Measurements from ENCODE around the gene VPS39. TPM values are rescaled to one million over a fixed set of nuclear protein-coding genes. Genes with fewer than 3 reads are reported as not detected.

Gene VPS39
- total and polyA plus RNA-seq, 9 of the 15 experiments (the other 6 are each of a cell fraction or from before 2014, with no cell fraction given) = 3.2 to 37.3 (median 21.8) TPM

DNA sequence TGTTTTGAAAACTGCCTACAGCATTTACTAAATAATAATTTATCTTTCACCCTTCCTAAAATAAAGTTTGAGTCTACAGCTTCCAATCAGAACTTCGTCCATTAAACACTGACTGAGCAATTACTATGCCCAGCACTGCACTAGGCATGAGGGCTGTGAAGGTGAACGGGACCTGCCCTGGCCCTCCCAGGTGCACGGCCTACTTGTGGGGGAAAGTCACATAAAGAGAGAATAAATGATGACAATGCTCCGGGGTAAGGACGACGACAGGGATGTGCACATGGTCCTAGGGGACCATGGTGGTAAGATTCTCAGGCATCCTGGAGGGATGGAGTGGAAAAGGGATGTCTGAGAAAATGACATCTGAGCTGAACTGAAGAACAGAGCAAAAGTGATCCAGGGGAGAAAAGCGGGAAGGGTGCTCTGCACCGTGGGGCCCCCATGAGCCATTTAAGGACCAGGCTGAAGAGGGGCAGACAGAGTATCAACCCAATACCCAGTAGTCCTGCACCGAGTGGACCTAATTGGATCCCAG is 63.2 kb downstream of the VPS39 start:
- Histone ChIP-seq H3K27ac (ENCODE audit: extremely low read depth, low read depth, low read length) (no peak overlapping the region), H3K4me3 (no peak overlapping the region), H3K9me3 (replicated peaks; ENCODE audit: control insufficient read depth, insufficient read depth, low read depth, low read length) (no peaks in the 10 kb centered on the region), H3K27me3 (ENCODE audit: control insufficient read depth in 2 of 2, insufficient read depth in 2 of 2, low read length in 2 of 2) (peaks cover 24 to 79% of the 10 kb centered on the region in 2 experiments; a peak in 4 of 5 replicates), H3K36me3 (ENCODE audit: control insufficient read depth, insufficient read depth, low read length) (no peaks in the 10 kb centered on the region), H3K79me2 (ENCODE audit: control insufficient read depth, insufficient read depth, low read length) (no peaks in the 10 kb centered on the region), H3K4me2 (ENCODE audit: insufficient read depth, low read length) (no peak overlapping the region), H3K9ac (ENCODE audit: insufficient read depth in 1 of 2, low read depth in 2 of 2, low read length in 2 of 2) (no peak overlapping the region), H4K20me1 (replicated peaks; ENCODE audit: control insufficient read depth, insufficient read depth, low read length) (0 out of 2 replicates have a peak, but pooled peaks cover 9% of the 10 kb centered on the region), H2AFZ (ENCODE audit: low read depth, low read length) (no peak overlapping the region), H3K9me1 (ENCODE audit: control insufficient read depth, insufficient read depth, low read length) (no peaks in the 10 kb centered on the region), H3K4me1 (replicated peaks in 1 of 2; ENCODE audit: control insufficient read depth in 2 of 2, insufficient read depth in 2 of 2, low read length in 2 of 2) (peaks cover 4 to 22% of the 10 kb centered on the region in 2 experiments; a peak in 3 of 5 replicates)
- FAIRE-seq (no peak), ATAC-seq (no peak), DNase-seq (ENCODE audit: extremely low read depth in 1 of 4, low spot score in 3 of 4) (no peak)
- no TSS peak for BruUV-seq (replicated peaks)
- ChIA-PET POLR2A (interaction anchor here (1.5 kb wide), 1 partner anchor 12 kb away, joined by 6 read pairs; the partner anchor contains the start of gene PLA2G4F), CTCF (ENCODE audit: low intra/inter-chr PET ratio) (no interaction called here)
- in situ Hi-C loops (cut with MboI) = loop anchor here (10.0 kb wide), 1 partner anchor 240 kb away; no protein-coding TSS in a partner anchor
- intact Hi-C loops (cut with micrococcal nuclease) = no loop called here
- no peak for TF ChIP-seq ZNF354B (CRISPR knock-in tag; IDR thresholded peaks at IDR 0.05)
- 2% methylated on average over 9 of the region's 9 CpGs for WGBS (ENCODE audit: insufficient coverage, low coverage, missing lambda C conversion rate)

DNA sequence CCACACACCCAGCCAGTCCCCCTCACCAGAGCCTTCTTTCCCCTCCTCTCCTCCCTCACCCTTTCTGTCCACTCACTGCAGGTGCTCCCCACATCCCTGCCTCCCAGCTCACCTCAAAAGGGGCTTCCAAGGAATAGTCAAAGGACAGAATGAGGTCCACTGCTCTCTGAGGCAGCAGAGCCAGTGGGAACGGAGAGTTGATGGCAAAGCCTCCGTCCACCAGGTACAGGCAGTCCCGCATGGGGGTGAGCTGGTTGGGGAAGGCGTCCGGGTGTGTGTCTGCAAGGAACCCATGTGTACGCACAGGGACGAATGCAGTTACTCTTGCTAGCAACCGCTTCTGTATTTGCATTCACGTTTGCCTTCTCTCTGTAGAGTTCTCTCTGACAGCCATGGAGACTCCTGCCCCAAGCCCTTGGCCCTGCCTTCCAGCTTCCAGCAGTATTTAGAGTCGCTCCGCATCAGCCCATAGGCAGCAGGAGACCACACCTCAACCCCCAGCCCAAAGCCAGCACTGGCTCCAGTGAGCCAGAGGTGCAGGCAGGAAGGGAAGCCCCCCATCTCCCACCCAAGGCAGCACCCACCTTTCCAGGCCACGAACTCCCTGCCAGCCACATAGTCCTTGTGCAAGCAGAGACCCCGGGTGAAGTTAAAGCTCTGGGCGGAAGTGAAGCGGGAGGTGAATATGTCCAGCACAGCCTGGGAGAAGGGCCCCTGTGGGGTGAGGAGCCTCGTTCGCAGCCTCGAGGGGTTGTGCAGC is 64.1 kb downstream of the VPS39 start:
- BruUV-seq (replicated peaks) = no TSS peak
- intact Hi-C loops (cut with micrococcal nuclease) = no loop called here
- in situ Hi-C loops (cut with MboI) = loop anchor here (10.0 kb wide), 1 partner anchor 241 kb away; no protein-coding TSS in a partner anchor
- TF ChIP-seq SIX5 (IDR thresholded peaks at IDR 0.05; ENCODE audit: borderline replicate concordance in 1 of 2, insufficient read depth in 1 of 2, low read depth in 1 of 2, low read length in 2 of 2) = no peak
- TF ChIP-seq MAZ (CRISPR knock-in tag; conservative IDR thresholded peaks at IDR 0.05 in 1 of 2, IDR thresholded peaks at IDR 0.05 in 1 of 2) = no peak
- TF ChIP-seq RHOXF2B (CRISPR knock-in tag; conservative IDR thresholded peaks at IDR 0.05) = no peak
- H3K36me3 ChIP-seq (ENCODE audit: control insufficient read depth, insufficient read depth, low read length) = no peaks in the 10 kb centered on the region
- H3K4me1 ChIP-seq (replicated peaks in 1 of 2; ENCODE audit: control insufficient read depth in 2 of 2, insufficient read depth in 2 of 2, low read length in 2 of 2) = peaks cover 5 to 22% of the 10 kb centered on the region in 2 experiments; a peak in 3 of 5 replicates
- no peaks in the 10 kb centered on the region for H3K79me2 ChIP-seq (ENCODE audit: control insufficient read depth, insufficient read depth, low read length)
- CTCF ChIA-PET (ENCODE audit: low intra/inter-chr PET ratio) = no interaction called here
- POLR2A ChIA-PET = interaction anchor here (0.6 to 1.5 kb wide), 2 partner anchors 12 to 437 kb away, joined by 3 to 6 read pairs; partner anchors contain the start of gene PLA2G4F
- no peak overlapping the region for H3K4me2 ChIP-seq (ENCODE audit: insufficient read depth, low read length)
- no peaks in the 10 kb centered on the region for H3K9me3 ChIP-seq (replicated peaks; ENCODE audit: control insufficient read depth, insufficient read depth, low read depth, low read length)
- ATAC-seq = no peak
- WGBS (ENCODE audit: insufficient coverage, low coverage, missing lambda C conversion rate) = under 1% methylated on average over 18 of the region's 18 CpGs
- DNase-seq (ENCODE audit: extremely low read depth in 1 of 4, low spot score in 3 of 4) = no peak
- peaks cover 24 to 74% of the 10 kb centered on the region in 2 experiments; a peak in 4 of 5 replicates for H3K27me3 ChIP-seq (ENCODE audit: control insufficient read depth in 2 of 2, insufficient read depth in 2 of 2, low read length in 2 of 2)
- no peak overlapping the region for H2AFZ ChIP-seq (ENCODE audit: low read depth, low read length)
- 0 out of 2 replicates have a peak, but pooled peaks cover 9% of the 10 kb centered on the region for H4K20me1 ChIP-seq (replicated peaks; ENCODE audit: control insufficient read depth, insufficient read depth, low read length)
- FAIRE-seq = no peak
- no peak overlapping the region for H3K27ac ChIP-seq (ENCODE audit: extremely low read depth, low read depth, low read length)
- H3K9me1 ChIP-seq (ENCODE audit: control insufficient read depth, insufficient read depth, low read length) = no peaks in the 10 kb centered on the region
- 0 out of 4 replicates have a peak overlapping the region, but pooled peaks of 1 of the 2 experiments have one; percentile 46 for H3K9ac ChIP-seq (ENCODE audit: insufficient read depth in 1 of 2, low read depth in 2 of 2, low read length in 2 of 2)
- H3K4me3 ChIP-seq = no peak overlapping the region

Measured in K562 (cell line).